Dermis microvascular lymphatic vessel endothelial cell (primary cell): ENCODE data around the gene CEP131. TPM values are rescaled to one million over a fixed set of nuclear protein-coding genes. Genes with fewer than 3 reads are reported as not detected.

Experiments
- DNase-seq, 2 donors: peaks; one replicate each; pipeline versions ENCODE4 v3.0.0 to v3.0.0-alpha.2; 2010; ENCODE audit warnings: low read depth in 2 of 2
- total RNA-seq: library from RNA; depleted of rRNA; stranded (reverse); fragments of >200 nt; gene quantifications from 2 replicates; pipeline ENCODE4 v1.2.1, GENCODE V29; 2014

CEP131 gene
- total RNA-seq, 1 donor from 2014 or later, result 8.1 TPM

GRCh38 chr17:81187586-81188490 is 34.9 kb downstream of the CEP131 start:
- no peak for DNase-seq

GRCh38 chr17:81187120-81187519 is 35.6 kb downstream of the CEP131 start:
- DNase-seq, result no peak

GRCh38 chr17:81186203-81186602 is 36.6 kb downstream of the CEP131 start:
- DNase-seq, result no peak

GRCh38 chr17:81184555-81184954 is 38.2 kb downstream of the CEP131 start:
- DNase-seq, result no peak

GRCh38 chr17:81183807-81184206 is 39.0 kb downstream of the CEP131 start:
- no peak for DNase-seq

- no peak for DNase-seq
These were observed 39.4 kb downstream of the CEP131 start for GRCh38 chr17:81183316-81183715.

GRCh38 chr17:81182596-81182995 is 40.2 kb downstream of the CEP131 start:
- DNase-seq, result no peak

- no peak for DNase-seq
These were observed 41.0 kb downstream of the CEP131 start for GRCh38 chr17:81181811-81182185.

GRCh38 chr17:81180836-81181810 is 41.6 kb downstream of the CEP131 start:
- DNase-seq, result no peak

GRCh38 chr17:81179861-81180260 is 42.9 kb downstream of the CEP131 start:
- DNase-seq, result no peak

GRCh38 chr17:81179220-81179619 is 43.5 kb downstream of the CEP131 start:
- DNase-seq, result no peak

GRCh38 chr17:81178136-81179091 is 44.4 kb downstream of the CEP131 start:
- DNase-seq, result no peak

- no peak for DNase-seq
These were observed 46.1 kb downstream of the CEP131 start for GRCh38 chr17:81176666-81177065.

- no peak for DNase-seq
These were observed 49.0 kb downstream of the CEP131 start for GRCh38 chr17:81173762-81174155.

- no peak for DNase-seq
These were observed 49.6 kb downstream of the CEP131 start for GRCh38 chr17:81173052-81173761.

GRCh38 chr17:81171941-81172340 is 50.8 kb downstream of the CEP131 start:
- no peak for DNase-seq

- no peak for DNase-seq
These were observed 51.9 kb downstream of the CEP131 start for GRCh38 chr17:81170727-81171494.

GRCh38 chr17:81169870-81170309 is 52.9 kb downstream of the CEP131 start:
- no peak for DNase-seq

GRCh38 chr17:81167638-81168037 is 55.1 kb downstream of the CEP131 start:
- DNase-seq, result no peak

- DNase-seq, result no peak
These were observed 55.6 kb downstream of the CEP131 start for GRCh38 chr17:81167194-81167524.
